Measurements from ENCODE around the gene ANO8.

Gene ANO8

GRCh38 chr19:17327654-17328516 lies 6.8 kb downstream of the ANO8 start:
- DNase-seq (ENCODE audit: low read depth), result peak; percentile 46

GRCh38 chr19:17327068-17327653 lies 7.5 kb downstream of the ANO8 start:
- no peak for DNase-seq (ENCODE audit: low read depth)

- no peak for DNase-seq (ENCODE audit: low read depth)
These were observed 8.1 kb downstream of the ANO8 start for GRCh38 chr19:17326595-17326966.

- DNase-seq (ENCODE audit: low read depth), result no peak
These were observed 8.6 kb downstream of the ANO8 start for GRCh38 chr19:17325881-17326594.

- no peak for DNase-seq (ENCODE audit: low read depth)
These were observed 9.5 kb downstream of the ANO8 start for GRCh38 chr19:17325133-17325532.

GRCh38 chr19:17324357-17325114 lies 10.1 kb downstream of the ANO8 start:
- DNase-seq (ENCODE audit: low read depth), result no peak

- no peak for DNase-seq (ENCODE audit: low read depth)
These were observed 10.7 kb downstream of the ANO8 start for GRCh38 chr19:17323964-17324332.

GRCh38 chr19:17323300-17323963 lies 11.2 kb downstream of the ANO8 start:
- no peak for DNase-seq (ENCODE audit: low read depth)

- DNase-seq (ENCODE audit: low read depth), result no peak
These were observed 11.8 kb downstream of the ANO8 start for GRCh38 chr19:17322854-17323253.

GRCh38 chr19:17321655-17322489 lies 12.8 kb downstream of the ANO8 start:
- DNase-seq (ENCODE audit: low read depth), result no peak

- DNase-seq (ENCODE audit: low read depth), result no peak
These were observed 14.2 kb downstream of the ANO8 start for GRCh38 chr19:17320435-17320834.

- no peak for DNase-seq (ENCODE audit: low read depth)
These were observed 15.0 kb downstream of the ANO8 start for GRCh38 chr19:17319473-17320238.

- no peak for DNase-seq (ENCODE audit: low read depth)
These were observed 15.7 kb downstream of the ANO8 start for GRCh38 chr19:17318966-17319365.

- no peak for DNase-seq (ENCODE audit: low read depth)
These were observed 20.6 kb downstream of the ANO8 start for GRCh38 chr19:17314007-17314593.

GRCh38 chr19:17312189-17313113 lies 22.2 kb downstream of the ANO8 start:
- DNase-seq (ENCODE audit: low read depth), result no peak

- no peak for DNase-seq (ENCODE audit: low read depth)
These were observed 23.0 kb downstream of the ANO8 start for GRCh38 chr19:17311455-17312188.

- no peak for DNase-seq (ENCODE audit: low read depth)
These were observed 24.6 kb downstream of the ANO8 start for GRCh38 chr19:17309965-17310461.

Measured in T-helper 22 cell (primary cell).